ENCODE results near the gene RETREG3. TPM values are rescaled to one million over a fixed set of nuclear protein-coding genes. Genes with fewer than 3 reads are reported as not detected.

Gene RETREG3
- total RNA-seq, 1 experiment from 2014 or later = 59.0 TPM

DNA sequence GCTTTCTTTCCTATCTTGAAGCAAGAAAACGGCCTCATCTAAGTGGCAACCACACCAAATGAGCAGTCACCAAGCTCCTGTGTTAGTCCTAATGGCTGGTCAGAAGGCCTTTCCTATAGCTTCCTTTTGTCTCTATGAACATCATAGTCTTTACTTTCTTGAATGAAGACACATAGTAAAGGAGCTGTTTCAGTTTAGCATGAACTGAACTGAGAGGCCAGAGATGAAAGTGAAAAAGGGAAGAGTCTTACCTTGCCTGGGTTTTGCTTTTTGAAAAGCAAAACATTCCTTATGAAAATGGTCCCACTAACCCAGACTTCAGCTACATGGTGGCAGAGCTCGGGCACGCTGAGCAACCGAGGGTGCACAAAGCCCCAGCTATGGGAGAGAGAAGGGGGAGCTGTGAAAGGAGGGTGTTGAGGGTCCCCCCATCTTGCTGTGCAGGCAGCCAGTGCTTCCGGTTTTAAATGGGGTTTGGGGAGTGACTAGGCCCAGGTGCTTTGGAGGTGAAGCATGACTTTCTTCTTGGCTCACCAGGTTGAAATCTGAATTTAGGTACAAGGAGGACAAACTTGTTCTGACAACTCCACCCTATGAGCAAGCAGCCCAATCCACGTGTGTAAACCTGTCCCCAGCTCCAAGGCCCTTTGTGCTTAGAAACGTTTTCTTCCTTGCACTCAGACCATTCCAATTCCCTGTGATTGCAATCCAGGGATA lies 22.5 kb downstream of the RETREG3 start:
- H3K36me3 Mint-ChIP-seq (ENCODE audit: insufficient read depth, unreplicated experiment) = peaks cover 71% of the 10 kb centered on the region
- no TSS peak for BruUV-seq (replicated peaks)

DNA sequence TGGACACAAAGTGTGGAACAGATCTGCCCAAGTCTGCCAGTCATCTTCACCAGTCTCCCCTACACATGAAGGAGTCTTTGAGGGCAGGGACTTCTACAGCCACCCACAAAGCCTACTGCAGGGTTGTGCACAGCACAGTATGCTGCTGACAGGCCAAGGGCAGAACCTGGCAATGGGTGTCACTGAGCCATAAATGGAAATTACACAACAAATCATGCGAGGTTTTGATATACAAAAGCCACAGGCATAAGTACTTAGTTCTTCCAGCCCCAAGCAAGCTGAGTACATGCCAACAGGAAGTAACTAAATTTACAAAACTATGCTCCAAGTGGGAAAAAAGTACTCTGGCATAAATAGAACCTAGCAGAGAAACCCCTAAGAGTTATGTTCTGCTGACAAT lies 23.8 kb downstream of the RETREG3 start:
- H3K27ac Mint-ChIP-seq (ENCODE audit: unreplicated experiment) = no peak overlapping the region
- Histone ChIP-seq H3K4me1 (no peaks in the 10 kb centered on the region), H3K4me3 (ENCODE audit: low read depth, low read length) (no peak overlapping the region), H3K36me3 (ENCODE audit: control insufficient read depth, insufficient read depth, low read length) (peaks cover 2% of the 10 kb centered on the region), H3K9me3 (no peaks in the 10 kb centered on the region), H3K27me3 (replicated peaks; ENCODE audit: control insufficient read depth, insufficient read depth, low read length) (no peaks in the 10 kb centered on the region)
- CTCF ChIA-PET = no interaction called here
- TF ChIP-seq, protein P1, sequence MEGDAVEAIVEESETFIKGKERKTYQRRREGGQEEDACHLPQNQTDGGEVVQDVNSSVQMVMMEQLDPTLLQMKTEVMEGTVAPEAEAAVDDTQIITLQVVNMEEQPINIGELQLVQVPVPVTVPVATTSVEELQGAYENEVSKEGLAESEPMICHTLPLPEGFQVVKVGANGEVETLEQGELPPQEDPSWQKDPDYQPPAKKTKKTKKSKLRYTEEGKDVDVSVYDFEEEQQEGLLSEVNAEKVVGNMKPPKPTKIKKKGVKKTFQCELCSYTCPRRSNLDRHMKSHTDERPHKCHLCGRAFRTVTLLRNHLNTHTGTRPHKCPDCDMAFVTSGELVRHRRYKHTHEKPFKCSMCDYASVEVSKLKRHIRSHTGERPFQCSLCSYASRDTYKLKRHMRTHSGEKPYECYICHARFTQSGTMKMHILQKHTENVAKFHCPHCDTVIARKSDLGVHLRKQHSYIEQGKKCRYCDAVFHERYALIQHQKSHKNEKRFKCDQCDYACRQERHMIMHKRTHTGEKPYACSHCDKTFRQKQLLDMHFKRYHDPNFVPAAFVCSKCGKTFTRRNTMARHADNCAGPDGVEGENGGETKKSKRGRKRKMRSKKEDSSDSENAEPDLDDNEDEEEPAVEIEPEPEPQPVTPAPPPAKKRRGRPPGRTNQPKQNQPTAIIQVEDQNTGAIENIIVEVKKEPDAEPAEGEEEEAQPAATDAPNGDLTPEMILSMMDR (IDR thresholded peaks at IDR 0.05; ENCODE audit: insufficient read depth in 1 of 2, low read depth in 1 of 2, low read length in 1 of 2, severe bottlenecking in 1 of 2, unreplicated experiment in 1 of 2) = no peak
- POLR2A ChIA-PET = interaction anchor here (0.6 kb wide), 1 partner anchor 38 kb away, joined by 7 read pairs; no protein-coding TSS in a partner anchor
- intact Hi-C loops (cut with micrococcal nuclease; ENCODE audit: unreplicated experiment) = no loop called here
- DNase-seq = no peak
- H3K36me3 Mint-ChIP-seq (ENCODE audit: insufficient read depth, unreplicated experiment) = peaks cover 67% of the 10 kb centered on the region
- no peaks in the 10 kb centered on the region for H3K4me1 Mint-ChIP-seq (ENCODE audit: low read depth, unreplicated experiment)
- no peaks in the 10 kb centered on the region for H3K27me3 Mint-ChIP-seq (ENCODE audit: insufficient read depth, unreplicated experiment)
- no peak overlapping the region for H3K4me3 Mint-ChIP-seq (ENCODE audit: unreplicated experiment)
- no peaks in the 10 kb centered on the region for H3K9me3 Mint-ChIP-seq (ENCODE audit: unreplicated experiment)
- no TSS peak for BruUV-seq (replicated peaks)

More for the DNA sequence above, 22.5 kb downstream of the RETREG3 start:
- Mint-ChIP-seq H3K27me3 (ENCODE audit: insufficient read depth, unreplicated experiment) (no peaks in the 10 kb centered on the region), H3K27ac (ENCODE audit: unreplicated experiment) (no peak overlapping the region), H3K4me1 (ENCODE audit: low read depth, unreplicated experiment) (no peaks in the 10 kb centered on the region), H3K4me3 (ENCODE audit: unreplicated experiment) (no peak overlapping the region), H3K9me3 (ENCODE audit: unreplicated experiment) (no peaks in the 10 kb centered on the region)
- Histone ChIP-seq H3K4me1 (no peaks in the 10 kb centered on the region), H3K27me3 (replicated peaks; ENCODE audit: control insufficient read depth, insufficient read depth, low read length) (no peaks in the 10 kb centered on the region), H3K36me3 (ENCODE audit: control insufficient read depth, insufficient read depth, low read length) (peaks cover 2% of the 10 kb centered on the region), H3K9me3 (no peaks in the 10 kb centered on the region), H3K4me3 (ENCODE audit: low read depth, low read length) (no peak overlapping the region)
- intact Hi-C loops (cut with micrococcal nuclease; ENCODE audit: unreplicated experiment) = no loop called here
- TF ChIP-seq, protein P1 (IDR thresholded peaks at IDR 0.05; ENCODE audit: insufficient read depth in 1 of 2, low read depth in 1 of 2, low read length in 1 of 2, severe bottlenecking in 1 of 2, unreplicated experiment in 1 of 2) = no peak
- POLR2A ChIA-PET = interaction anchor here (0.6 kb wide), 1 partner anchor 267 kb away, joined by 3 read pairs; no protein-coding TSS in a partner anchor
- CTCF ChIA-PET = interaction anchor here (1.5 kb wide), 1 partner anchor 8 kb away, joined by 5 read pairs; no protein-coding TSS in a partner anchor
- no peak for DNase-seq

DNA sequence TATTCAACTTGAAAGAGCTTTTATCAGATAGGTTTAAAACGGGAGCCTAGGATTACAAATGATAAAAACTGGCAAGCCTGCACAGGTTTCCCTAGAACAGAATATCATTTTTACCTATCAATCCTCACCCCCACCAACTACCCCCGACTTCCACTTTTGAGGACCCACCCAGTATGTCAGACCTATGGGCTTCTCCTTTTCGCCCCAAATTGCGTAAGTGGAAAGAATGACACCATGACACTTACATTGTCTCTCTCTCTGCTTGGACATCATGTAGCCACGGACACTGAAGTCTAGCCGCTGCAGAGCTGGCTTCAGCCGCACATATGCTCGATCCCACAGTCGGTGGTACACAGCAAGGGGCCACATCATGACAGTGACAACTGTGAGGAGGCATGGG lies 24.3 kb downstream of the RETREG3 start:
- Mint-ChIP-seq H3K27me3 (ENCODE audit: insufficient read depth, unreplicated experiment) (no peaks in the 10 kb centered on the region), H3K27ac (ENCODE audit: unreplicated experiment) (no peak overlapping the region), H3K36me3 (ENCODE audit: insufficient read depth, unreplicated experiment) (peaks cover 67% of the 10 kb centered on the region), H3K4me3 (ENCODE audit: unreplicated experiment) (no peak overlapping the region), H3K9me3 (ENCODE audit: unreplicated experiment) (no peaks in the 10 kb centered on the region), H3K4me1 (ENCODE audit: low read depth, unreplicated experiment) (no peaks in the 10 kb centered on the region)
- intact Hi-C loops (cut with micrococcal nuclease; ENCODE audit: unreplicated experiment) = no loop called here
- Histone ChIP-seq H3K27me3 (replicated peaks; ENCODE audit: control insufficient read depth, insufficient read depth, low read length) (no peaks in the 10 kb centered on the region), H3K4me1 (no peaks in the 10 kb centered on the region), H3K9me3 (no peaks in the 10 kb centered on the region), H3K4me3 (ENCODE audit: low read depth, low read length) (no peak overlapping the region), H3K36me3 (ENCODE audit: control insufficient read depth, insufficient read depth, low read length) (peaks cover 2% of the 10 kb centered on the region)
- TF ChIP-seq, protein P1 (IDR thresholded peaks at IDR 0.05; ENCODE audit: insufficient read depth in 1 of 2, low read depth in 1 of 2, low read length in 1 of 2, severe bottlenecking in 1 of 2, unreplicated experiment in 1 of 2) = no peak
- ChIA-PET POLR2A (interaction anchor here (0.6 kb wide), 1 partner anchor 38 kb away, joined by 7 read pairs; no protein-coding TSS in a partner anchor), CTCF (no interaction called here)
- DNase-seq = no peak
- BruUV-seq (replicated peaks) = no TSS peak

All from Caco-2 (cell line).